Type B pancreatic cell (in vitro differentiated cells): Measurements from ENCODE around the gene ALDH7A1. TPM values are rescaled to one million over a fixed set of nuclear protein-coding genes. Genes with fewer than 3 reads are reported as not detected.
"Not testable (repeated sequence)": the region's sequence is repeated elsewhere in the genome, so short reads cannot be mapped to it uniquely, and the experiment has no call there.

ENCODE experiments used
- DNase-seq: peaks from one replicate; pipeline ENCODE4 v3.0.0; 2021; ENCODE audit warnings: mixed read lengths; ENCODE audit not compliant: unreplicated experiment; ENCODE audit errors: extremely low spot score
- H3K27ac Mint-ChIP-seq: 2 replicates; pipeline ENCODE4 v1.8.0; 2021; ENCODE audit warnings: mild to moderate bottlenecking, mixed read lengths
- H3K27me3 Mint-ChIP-seq: 2 replicates; pipeline ENCODE4 v1.8.0; 2021; ENCODE audit warnings: mixed read lengths
- H3K36me3 Mint-ChIP-seq: 2 replicates; pipeline ENCODE4 v1.8.0; 2021; ENCODE audit warnings: mixed read lengths
- H3K4me1 Mint-ChIP-seq: one replicate; pipeline ENCODE4 v1.8.0; 2021; ENCODE audit warnings: mixed read lengths; ENCODE audit not compliant: unreplicated experiment
- H3K4me3 Mint-ChIP-seq: 2 replicates; pipeline ENCODE4 v1.8.0; 2021; ENCODE audit warnings: mild to moderate bottlenecking, mixed read lengths
- H3K9me3 Mint-ChIP-seq: 2 replicates; pipeline ENCODE4 v1.8.0; 2021; ENCODE audit warnings: mixed read lengths
- total RNA-seq: library from RNA; stranded (reverse); gene quantifications from 2 replicates; pipeline ENCODE4 v1.2.1, GENCODE V29; 2021; ENCODE audit warnings: low replicate concordance
- TF ChIP-seq, protein P1 (sequence below): fragments of 200-600 bp; sonication (generic); conservative IDR thresholded peaks from 2 replicates; pipeline ENCODE4 v1.5.0; 2021; ENCODE audit warnings: antibody characterized with exemption, mild to moderate bottlenecking

Gene ALDH7A1
- total RNA-seq, 1 donor from 2014 or later, result 119 TPM

DNA sequence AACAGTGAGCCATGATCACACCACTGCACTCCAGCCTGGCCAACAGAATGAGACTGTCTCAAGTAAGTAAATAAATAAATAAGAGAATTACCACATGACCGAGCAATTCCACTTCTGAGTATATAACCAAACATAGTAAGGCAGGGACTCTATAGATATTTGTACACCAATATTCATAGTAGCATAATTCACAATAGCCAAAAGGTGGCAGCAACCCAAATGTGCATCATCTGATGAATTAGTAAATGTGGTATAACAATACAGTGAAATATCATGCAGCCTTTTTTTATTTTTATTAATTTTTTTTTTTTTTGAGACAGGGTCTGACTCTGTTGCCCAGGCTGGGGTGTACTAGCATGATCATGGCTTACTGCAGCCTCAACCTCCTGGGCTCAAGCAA lies 33.1 kb downstream of the ALDH7A1 start:
- H3K27ac Mint-ChIP-seq, result no peak overlapping the region
- TF ChIP-seq, protein P1, sequence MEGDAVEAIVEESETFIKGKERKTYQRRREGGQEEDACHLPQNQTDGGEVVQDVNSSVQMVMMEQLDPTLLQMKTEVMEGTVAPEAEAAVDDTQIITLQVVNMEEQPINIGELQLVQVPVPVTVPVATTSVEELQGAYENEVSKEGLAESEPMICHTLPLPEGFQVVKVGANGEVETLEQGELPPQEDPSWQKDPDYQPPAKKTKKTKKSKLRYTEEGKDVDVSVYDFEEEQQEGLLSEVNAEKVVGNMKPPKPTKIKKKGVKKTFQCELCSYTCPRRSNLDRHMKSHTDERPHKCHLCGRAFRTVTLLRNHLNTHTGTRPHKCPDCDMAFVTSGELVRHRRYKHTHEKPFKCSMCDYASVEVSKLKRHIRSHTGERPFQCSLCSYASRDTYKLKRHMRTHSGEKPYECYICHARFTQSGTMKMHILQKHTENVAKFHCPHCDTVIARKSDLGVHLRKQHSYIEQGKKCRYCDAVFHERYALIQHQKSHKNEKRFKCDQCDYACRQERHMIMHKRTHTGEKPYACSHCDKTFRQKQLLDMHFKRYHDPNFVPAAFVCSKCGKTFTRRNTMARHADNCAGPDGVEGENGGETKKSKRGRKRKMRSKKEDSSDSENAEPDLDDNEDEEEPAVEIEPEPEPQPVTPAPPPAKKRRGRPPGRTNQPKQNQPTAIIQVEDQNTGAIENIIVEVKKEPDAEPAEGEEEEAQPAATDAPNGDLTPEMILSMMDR, result no peak
- no peaks in the 10 kb centered on the region for H3K27me3 Mint-ChIP-seq
- no peaks in the 10 kb centered on the region for H3K4me1 Mint-ChIP-seq
- no peak overlapping the region for H3K4me3 Mint-ChIP-seq
- no peaks in the 10 kb centered on the region for H3K9me3 Mint-ChIP-seq
- H3K36me3 Mint-ChIP-seq, result peaks cover 22% of the 10 kb centered on the region
- no peak for DNase-seq

DNA sequence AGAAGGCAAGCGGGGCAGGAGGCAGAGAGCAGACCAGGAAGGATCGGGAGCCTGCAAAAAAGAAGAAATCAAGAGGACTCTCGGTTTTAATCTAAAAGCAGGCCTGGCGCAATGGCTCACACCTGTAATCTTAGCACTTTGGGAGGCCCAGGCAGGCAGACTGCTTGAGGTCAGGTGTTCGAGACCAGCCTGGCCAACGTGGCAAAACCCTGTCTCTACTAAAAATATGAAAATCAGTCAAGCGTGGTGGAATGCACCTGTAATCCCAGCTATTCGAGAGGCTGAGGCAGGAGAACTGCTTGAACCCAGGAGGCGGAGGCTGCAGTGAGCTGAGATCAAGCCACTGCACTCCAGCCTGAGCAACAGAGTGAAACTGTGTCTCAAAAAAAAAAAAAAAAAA lies 39.9 kb downstream of the ALDH7A1 start:
- not testable (repeated sequence) for H3K27me3 Mint-ChIP-seq, DNase-seq, H3K4me3 Mint-ChIP-seq, H3K4me1 Mint-ChIP-seq, H3K9me3 Mint-ChIP-seq, H3K27ac Mint-ChIP-seq
- H3K36me3 Mint-ChIP-seq, result peaks cover 31% of the 10 kb centered on the region

DNA sequence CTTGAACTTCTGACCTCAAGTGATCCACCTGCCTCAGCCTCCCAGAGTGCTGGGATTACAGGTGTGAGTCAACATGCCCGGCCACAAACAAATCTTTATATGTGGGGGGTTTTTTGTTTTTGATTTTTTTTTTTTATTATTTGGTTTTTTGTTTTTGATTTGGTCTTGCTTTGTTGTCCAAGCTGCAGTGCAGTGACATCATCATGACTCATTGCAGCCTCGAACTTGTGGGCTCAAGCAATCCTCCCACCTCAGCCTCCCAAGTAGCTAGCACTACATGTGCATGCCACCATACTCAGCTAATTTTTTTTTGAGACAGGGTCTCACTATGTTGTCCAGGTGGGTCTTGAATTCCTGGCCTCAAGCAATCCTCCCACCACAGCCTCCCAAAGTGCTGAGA lies 42.4 kb downstream of the ALDH7A1 start:
- Mint-ChIP-seq H3K4me3 (no peak overlapping the region), H3K27ac (no peak overlapping the region), H3K36me3 (peaks cover 26% of the 10 kb centered on the region), H3K4me1 (no peaks in the 10 kb centered on the region), H3K9me3 (no peaks in the 10 kb centered on the region), H3K27me3 (no peaks in the 10 kb centered on the region)
- TF ChIP-seq, protein P1, result no peak
- DNase-seq, result no peak

DNA sequence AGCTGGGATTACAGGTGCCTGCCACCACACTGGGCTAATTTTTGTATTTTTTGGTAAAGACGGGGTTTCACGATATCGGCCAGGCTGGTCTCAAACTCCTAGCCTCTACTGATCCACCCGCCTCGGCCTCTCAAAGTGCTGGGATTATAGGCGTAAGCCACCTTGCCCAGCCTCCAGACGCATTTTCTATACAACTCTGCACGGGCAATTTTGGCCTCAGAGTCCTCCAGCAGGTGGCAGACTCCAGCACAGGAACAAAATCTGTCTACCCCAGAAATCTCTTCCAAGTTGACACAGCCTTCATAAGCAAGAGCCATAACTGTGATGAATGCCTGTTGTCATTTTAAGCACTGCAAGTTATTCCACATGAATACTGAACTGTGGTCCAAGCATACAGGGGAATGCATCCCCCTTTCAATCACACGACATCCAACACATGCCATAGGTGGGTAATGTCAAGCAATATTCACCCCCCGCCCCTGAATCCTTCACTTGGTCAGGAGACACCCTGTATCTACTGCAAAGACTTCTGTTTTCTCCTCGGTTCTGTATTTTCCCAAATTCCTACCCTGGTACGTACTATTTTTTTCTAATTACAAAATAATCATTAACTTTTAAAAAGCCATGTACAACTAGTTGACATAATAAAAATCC lies 50.8 kb downstream of the ALDH7A1 start:
- no peaks in the 10 kb centered on the region for H3K27me3 Mint-ChIP-seq

DNA sequence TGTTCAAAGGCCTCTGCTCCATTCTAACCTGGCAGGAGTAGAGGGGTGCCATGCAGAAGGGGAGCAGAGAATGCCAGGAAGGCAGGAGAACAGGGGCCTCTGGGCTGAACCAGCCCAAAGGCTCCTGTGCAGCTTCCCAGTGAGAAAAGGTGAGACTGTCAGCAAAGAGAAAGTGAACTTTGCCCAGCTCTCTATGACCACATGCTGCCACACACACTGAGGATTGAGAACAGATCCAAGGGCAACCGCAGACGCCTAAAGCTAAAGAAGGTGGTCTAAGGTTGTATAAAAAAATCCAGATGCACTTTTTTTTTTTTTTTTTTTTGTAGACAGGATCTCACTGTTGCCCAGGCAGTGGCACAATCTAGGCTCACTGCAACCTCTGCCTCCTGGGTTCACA lies 51.4 kb downstream of the ALDH7A1 start:
- TF ChIP-seq, protein P1, result no peak
- DNase-seq, result no peak
- no peak overlapping the region for H3K4me3 Mint-ChIP-seq
- no peaks in the 10 kb centered on the region for H3K9me3 Mint-ChIP-seq
- no peaks in the 10 kb centered on the region for H3K27me3 Mint-ChIP-seq
- H3K4me1 Mint-ChIP-seq, result peaks cover 14% of the 10 kb centered on the region
- H3K36me3 Mint-ChIP-seq, result peaks cover 14% of the 10 kb centered on the region
- peak overlapping the region; percentile 34 for H3K27ac Mint-ChIP-seq

More for the DNA sequence above, 50.8 kb downstream of the ALDH7A1 start:
- H3K4me3 Mint-ChIP-seq, result no peak overlapping the region
- TF ChIP-seq, protein P1, result peak; percentile 73
- H3K9me3 Mint-ChIP-seq, result no peaks in the 10 kb centered on the region
- DNase-seq, result no peak
- H3K36me3 Mint-ChIP-seq, result peaks cover 14% of the 10 kb centered on the region
- H3K27ac Mint-ChIP-seq, result no peak overlapping the region
- H3K4me1 Mint-ChIP-seq, result peaks cover 9% of the 10 kb centered on the region

DNA sequence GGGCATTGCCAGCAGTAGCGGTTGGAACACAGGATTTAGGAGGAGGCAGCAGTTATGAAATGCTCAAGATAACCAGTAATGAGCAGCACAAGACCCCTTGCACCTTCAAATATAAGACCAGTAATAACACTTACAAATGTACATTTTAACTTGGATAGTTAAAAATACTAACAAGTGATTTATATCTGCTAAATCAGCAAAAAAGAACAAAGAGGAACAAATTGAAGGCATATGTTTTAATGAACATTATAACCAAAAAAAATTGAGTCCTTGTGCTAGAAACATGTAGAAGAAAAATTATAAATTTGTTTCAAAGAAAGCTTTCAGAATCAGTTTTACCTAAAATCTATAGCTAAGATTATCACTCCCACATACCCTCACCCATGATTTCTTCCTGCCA lies 52.0 kb downstream of the ALDH7A1 start:
- H3K27ac Mint-ChIP-seq, result no peak overlapping the region
- H3K27me3 Mint-ChIP-seq, result no peaks in the 10 kb centered on the region
- no peak overlapping the region for H3K4me3 Mint-ChIP-seq
- no peak for DNase-seq
- H3K9me3 Mint-ChIP-seq, result no peaks in the 10 kb centered on the region
- H3K36me3 Mint-ChIP-seq, result peaks cover 14% of the 10 kb centered on the region
- TF ChIP-seq, protein P1, result no peak
- H3K4me1 Mint-ChIP-seq, result peaks cover 20% of the 10 kb centered on the region
